Fibroblast of mammary gland (primary cell): Measurements from ENCODE around the gene TRAP1.

Experiments used
- DNase-seq: peaks from one replicate; pipeline ENCODE4 v3.0.0-alpha.2; 2010; ENCODE audit warnings: low read depth
- H3K4me3 ChIP-seq: 2 replicates; pipeline ENCODE4 v1.5.1; 2011; ENCODE audit warnings: low read depth, mild to moderate bottlenecking, low read length, moderate library complexity; ENCODE audit not compliant: control insufficient read depth
- TF ChIP-seq, protein P1 (sequence below): conservative IDR thresholded peaks from 2 replicates; pipeline ENCODE4 v1.5.1; 2011; ENCODE audit warnings: low read depth, low read length, inconsistent platforms; ENCODE audit not compliant: control insufficient read depth, insufficient read depth

The TRAP1 gene

DNA sequence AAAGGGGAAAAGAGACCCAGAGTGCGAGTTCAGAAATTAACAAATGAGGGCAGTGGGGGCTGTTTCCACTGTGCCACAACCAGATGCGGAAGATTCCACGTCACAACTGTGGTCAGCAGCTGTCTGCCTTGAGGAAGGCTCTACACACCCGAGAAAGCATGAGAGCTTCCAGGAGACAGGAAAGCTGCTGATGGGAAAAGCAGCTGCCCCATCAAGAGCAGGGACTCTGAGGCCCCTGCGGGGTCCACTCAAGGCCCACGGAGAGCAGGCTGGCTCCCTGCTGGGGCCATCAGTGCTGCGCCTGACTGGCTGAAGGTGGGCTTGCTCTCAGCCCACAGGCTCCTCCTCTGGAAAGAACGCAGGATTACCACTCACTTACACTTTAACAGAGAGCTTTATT lies 14.8 kb upstream of the TRAP1 start:
- TF ChIP-seq, protein P1, sequence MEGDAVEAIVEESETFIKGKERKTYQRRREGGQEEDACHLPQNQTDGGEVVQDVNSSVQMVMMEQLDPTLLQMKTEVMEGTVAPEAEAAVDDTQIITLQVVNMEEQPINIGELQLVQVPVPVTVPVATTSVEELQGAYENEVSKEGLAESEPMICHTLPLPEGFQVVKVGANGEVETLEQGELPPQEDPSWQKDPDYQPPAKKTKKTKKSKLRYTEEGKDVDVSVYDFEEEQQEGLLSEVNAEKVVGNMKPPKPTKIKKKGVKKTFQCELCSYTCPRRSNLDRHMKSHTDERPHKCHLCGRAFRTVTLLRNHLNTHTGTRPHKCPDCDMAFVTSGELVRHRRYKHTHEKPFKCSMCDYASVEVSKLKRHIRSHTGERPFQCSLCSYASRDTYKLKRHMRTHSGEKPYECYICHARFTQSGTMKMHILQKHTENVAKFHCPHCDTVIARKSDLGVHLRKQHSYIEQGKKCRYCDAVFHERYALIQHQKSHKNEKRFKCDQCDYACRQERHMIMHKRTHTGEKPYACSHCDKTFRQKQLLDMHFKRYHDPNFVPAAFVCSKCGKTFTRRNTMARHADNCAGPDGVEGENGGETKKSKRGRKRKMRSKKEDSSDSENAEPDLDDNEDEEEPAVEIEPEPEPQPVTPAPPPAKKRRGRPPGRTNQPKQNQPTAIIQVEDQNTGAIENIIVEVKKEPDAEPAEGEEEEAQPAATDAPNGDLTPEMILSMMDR: no peak
- H3K4me3 ChIP-seq: no peak overlapping the region
- no peak for DNase-seq

DNA sequence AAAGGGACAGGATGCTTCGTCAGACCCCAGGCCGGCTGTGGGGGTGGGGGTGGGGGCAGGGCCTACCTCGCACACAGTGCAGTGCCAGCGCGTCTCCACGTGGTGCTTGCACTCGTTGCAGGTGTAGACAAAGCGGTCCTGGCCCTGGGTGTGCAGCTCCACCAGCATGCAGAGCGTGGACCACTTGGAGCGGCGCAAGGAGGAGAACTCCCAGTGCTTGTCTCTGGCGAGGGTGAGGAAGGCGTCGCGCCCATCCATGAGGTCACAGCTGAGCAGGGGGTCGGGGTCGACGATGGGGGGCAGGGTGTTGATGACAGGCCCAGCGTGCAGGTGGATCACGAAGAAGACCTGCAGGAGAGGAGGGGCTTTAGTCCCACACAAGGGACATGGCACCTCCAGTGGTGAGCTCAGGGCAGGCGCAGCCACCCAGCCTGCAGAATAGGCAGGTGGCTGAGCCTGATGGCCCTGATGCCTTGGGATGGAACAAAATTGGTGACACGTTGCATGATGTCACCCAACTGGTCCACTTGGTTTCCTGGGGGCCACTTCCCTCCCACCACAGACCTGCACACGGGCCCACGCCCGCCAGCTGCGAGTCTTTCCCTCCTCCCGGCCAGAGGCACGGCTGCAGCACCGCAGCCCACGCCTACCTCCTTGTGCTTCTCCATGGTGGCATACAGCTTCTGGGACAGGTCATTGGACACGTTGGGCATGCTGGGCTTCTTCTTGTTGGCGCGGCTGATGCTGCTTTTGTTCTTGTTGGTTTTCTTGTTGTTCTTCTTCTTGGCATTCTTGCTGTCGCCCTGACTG lies 14.0 kb upstream of the TRAP1 start:
- DNase-seq: no peak
- H3K4me3 ChIP-seq: no peak overlapping the region
- TF ChIP-seq, protein P1: no peak

DNA sequence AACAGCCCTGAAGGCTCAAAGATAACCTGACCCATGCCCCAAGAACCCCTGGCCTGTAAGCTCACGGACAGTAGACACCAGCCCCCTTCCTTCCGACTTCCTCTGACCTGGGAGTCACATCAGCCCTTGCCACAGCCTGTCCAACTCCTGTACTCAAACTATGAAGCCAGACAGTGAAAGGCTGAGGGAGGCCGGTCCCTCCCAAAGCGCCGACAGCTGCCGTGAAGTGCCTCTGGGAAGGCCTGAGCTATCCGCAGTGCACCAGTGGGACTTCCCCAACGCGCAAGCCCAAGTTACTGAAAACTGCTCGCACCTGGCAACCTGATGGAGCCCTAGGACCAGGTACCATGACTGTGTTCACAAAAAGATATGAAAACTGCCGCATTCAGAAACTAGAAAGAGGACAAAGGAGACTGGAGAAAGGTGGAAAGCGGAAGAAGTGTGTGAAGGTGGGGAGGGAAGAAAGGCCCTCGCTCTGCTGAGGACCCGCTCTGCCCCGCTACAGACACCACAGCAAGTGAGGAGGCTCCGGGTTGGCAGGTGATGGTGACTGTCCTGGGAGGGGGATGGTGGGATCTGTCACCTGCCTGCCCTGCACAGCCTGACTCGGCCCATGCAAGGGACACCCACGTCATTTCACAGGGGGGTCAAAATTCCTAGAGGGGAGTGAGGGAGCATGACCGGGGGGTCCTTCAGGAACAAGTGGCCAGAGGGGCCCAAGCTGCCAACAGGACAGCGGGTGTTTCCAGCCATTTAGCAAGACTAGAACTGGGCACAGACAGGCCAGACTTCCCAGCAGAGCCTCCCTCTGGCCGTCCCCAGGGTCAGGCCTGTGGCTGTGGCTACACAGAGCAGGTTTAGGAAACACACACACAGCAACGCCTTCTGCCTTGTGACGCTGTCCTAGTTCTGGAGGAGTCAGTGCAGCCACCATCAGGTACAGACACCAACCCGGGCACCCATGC lies 13.1 kb upstream of the TRAP1 start:
- no peak overlapping the region for H3K4me3 ChIP-seq
- TF ChIP-seq, protein P1: no peak
- DNase-seq: no peak

DNA sequence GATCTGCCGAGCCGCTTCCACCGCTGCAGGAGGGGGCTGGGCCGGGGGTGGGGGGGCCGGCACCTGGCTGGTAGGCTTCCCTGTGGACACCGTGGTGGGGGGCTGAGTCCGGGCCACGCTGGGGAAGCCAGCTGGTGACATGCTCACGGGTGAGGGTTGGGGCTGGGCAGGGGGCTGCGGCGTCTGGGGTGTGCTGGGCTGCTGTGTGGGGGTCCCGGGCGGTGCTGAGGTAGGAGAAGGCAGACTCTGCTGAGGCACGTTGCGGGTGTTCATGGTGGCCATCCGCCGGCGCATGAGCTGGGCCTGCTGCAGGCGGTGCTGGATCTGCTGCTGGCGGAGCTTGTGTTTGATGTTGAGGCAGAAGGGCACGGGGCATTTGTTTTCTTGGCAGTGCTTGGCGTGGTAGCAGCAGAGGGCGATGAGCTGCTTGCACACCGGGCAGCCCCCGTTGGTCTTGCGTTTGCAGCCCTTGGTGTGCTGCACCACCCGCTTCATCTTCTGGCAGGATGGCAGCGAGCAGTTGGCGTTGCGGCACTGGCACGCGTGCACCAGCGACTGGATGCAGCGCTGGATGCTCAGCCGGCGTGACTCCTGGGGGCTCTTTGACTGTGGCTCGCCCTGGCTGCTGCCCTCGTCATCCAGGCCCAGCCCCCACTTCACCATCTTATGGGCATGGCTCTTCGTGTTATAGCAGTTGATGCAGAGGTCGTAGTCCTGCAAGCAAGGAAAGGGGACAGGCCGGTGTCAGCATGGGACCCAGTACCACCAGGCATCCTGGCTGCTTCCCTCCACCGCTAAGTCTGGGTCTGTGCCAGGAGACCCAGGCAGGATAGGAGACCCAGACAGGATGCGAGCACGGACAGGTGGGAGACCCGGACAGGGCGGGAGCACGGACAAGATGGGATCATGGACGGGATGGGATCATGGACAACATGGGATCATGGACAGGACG lies 12.1 kb upstream of the TRAP1 start:
- TF ChIP-seq, protein P1: no peak
- H3K4me3 ChIP-seq: no peak overlapping the region
- DNase-seq: no peak

DNA sequence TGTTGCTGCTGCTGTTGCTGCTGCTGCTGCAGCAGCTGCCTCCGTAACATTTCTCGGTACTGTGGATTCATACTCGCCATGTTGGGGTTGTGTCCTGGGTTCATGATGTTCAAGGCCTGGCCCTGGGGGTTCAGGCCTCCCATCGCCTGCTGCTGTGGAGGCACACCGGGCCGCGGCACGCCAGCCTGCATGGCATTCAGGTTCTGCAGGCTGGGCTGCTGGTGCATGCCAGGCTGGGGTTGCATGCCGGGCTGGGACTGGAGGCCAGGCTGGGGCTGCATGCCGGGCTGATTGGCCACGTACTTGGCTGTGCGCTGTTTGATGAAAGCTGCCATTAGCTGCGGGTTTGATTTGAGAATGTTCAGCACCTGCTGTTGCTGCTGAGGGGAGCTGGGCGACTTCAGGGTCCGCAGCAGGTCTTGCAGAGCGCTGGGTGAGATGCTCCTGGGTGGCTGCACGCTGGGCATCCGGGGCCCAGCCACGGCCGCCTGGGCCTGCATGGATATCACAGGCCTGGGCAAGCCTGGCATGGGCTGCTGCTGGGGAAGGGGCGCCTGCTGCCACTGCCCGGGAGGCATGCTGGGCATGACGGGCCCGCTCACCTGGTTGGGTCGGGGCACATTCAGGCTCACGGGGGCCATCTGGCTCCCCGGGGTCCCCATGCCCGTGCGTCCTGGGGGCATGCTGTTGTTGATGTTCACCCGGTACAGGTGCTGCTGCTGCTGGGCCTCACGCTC lies 11.3 kb upstream of the TRAP1 start:
- TF ChIP-seq, protein P1: no peak
- no peak overlapping the region for H3K4me3 ChIP-seq
- DNase-seq: no peak
